NCI-H187 (cell line): Measurements from ENCODE around the gene CACNA1B.

ENCODE experiments used
- DNase-seq, 2 experiments: peaks; one replicate each; lab custom pipeline; 2025; lab: John Stamatoyannopoulos, UW

Gene CACNA1B

GRCh38 chr9:137877506-137878122 is at the start of gene CACNA1B:
Gene CACNA1B (plus strand): TSS chr9:137877782. CDS start chr9:137877934, 152 bp downstream.
- peak in 1 of 2 experiments; percentile 13 for DNase-seq

DNA sequence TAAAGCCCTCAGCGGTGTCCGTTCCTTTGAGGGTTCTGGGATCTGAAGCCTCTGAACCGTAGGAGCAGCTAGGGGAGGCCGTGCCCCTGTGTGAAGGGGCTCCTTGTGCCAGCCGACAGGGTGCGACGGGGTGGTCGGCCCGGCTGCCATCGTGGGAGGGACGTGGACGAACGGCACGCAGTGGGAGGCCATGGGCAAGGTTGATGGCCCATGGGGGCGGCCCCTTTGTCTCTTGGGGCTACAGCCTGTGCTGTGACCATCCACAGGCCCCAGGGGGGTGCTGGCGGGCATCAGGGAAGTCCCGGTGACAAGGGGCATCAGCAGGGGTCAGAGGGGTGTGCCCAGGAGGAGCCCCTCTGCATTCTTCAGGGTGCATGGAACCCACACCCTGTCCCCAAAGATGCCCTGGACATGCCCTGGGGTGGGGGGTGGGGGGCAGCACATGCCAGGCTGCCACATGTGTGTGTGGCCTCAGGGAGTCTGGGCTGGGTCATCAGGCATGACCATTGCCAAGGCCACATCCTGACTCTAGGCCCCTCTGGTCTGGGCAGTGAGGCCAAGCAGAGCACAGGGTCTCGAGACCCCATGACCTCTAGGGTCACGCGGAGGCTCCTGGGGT is 49.6 kb upstream of the CACNA1B start:
- no peak for DNase-seq

DNA sequence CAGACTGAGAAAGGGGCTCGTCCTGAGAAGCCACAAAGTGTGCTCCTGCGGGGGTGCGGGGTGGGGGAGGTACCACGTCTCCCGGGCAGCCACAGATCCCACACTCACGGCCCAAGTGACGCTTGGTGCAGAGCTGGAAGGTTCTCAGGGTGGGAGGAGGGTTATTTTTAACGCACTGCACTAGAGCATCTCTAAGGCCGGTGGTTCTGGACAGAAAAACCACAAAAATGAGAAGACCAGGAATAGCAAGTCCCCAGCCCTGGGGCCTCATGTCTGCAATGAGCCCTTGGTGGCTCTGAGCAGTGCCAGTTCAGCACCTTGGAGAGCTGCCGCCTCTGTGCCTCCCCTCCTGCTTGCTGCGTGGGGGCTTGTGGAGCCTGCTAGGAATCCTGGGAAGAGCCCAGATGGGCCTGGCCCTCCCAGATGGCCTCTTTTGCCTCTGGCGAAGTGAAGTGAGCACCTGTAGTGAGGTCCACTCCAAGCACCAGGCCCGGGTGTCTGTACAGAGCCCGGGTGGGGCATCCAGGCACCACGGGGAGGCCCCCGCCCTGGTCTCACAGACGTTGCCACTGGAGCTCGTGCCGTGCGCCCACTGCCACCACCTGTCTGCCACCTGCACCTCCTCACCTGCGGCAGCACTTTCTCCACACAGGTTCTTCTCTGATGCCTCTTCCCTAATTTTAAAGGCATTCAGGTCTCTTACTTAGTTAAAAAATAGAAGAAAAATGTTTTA is 48.9 kb upstream of the CACNA1B start:
- DNase-seq: no peak

GRCh38 chr9:137829260-137829996 is 48.2 kb upstream of the CACNA1B start:
- no peak for DNase-seq

DNA sequence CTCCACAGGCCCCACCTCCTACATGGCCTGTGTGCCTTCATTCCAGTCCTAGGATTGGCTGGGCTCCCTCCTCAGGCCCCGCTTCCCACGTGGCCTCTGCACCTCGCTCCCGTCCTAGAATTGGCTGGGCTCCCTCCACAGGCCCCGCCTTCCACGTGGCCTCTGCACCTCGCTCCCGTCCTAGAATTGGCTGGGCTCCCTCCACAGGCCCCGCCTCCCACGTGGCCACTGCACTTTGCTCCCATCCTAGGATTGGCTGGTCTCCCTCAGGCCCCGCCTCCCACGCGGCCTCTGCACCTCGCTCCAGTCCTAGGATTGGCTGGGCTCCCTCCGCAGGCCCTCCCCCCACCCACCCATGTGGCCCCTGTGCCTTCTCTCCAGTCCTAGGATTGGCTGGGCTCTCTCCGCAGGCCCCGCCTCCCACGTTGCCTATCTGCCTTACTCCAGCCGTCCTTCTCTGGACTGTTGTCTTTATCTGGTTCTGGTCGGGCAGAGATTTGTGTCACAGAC is 45.3 kb upstream of the CACNA1B start:
- DNase-seq: no peak

DNA sequence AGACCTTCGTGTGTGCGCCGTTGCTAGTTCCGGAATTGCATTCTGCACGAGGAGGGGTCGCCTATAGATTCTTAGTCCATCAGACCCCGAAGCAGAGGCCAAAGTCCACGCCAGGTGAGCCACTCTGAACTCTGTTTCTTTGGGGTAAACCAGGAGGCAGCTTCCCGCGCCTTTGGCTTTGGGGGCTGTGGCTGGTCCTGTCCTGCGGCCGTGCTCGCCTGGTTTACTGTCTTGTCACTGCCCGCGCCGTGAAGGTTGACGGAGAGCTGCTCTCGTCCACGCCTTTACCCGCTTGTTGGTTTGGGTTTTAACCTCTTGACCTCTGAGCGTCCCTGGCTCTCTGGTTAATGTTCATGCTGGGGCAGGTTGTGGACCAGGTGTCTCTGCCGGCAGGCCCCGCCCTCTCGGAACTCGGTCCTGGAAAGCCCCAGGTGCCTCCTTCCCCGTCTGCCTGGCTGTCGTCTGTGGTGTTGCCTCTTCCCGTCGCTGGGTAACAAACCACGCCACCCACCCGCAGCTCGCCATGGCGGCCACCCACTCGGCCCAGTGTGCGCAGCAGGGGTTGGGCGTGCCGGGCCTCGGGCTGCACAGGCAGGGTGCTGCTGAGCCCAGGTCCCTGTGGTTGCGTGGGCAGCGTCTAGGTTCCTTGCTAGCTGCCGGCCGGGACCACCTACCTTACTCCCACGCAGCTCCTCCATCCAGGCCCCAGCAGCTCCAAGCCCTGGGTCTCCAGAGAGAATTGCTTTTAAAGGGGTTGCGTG is 44.6 kb upstream of the CACNA1B start:
- no peak for DNase-seq

DNA sequence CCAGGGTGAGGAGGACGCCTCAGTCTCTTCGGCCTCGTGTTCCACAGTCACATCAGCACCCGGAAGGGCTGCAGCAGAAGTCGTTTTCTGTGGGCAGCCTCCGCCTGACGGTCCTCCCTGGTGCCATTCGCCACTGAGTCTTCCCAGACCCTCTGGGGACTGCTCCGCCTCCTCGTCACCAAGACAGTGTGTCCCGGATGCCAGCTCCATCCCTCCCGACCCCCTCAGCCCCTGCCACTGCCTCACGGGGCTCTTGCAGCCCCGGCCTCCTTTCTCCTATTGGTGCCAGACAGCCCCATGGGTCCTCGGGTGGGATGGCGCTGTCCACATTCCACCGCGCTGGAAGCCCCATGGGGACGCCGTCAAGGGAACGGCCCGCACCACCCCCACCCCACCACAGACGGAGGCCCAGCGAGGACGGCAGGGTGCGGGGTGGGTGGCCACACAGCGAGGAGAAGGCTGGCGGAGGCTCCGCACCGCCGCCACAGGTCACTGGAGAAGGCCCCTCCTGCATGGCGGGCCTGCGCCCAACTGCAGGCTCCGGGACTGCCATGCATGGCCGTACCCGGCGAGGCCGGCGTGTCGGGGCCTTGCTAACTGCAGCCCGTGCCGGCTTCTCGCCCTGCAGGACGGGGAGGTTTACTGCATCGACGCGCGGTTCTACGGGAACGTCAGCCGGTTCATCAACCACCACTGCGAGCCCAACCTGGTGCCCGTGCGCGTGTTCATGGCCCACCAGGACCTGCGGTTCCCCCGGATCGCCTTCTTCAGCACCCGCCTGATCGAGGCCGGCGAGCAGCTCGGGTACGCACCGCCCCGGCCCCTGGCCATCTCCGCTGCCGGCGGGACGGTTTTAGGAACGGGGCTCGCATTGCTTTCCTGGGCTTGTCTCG is 43.6 kb upstream of the CACNA1B start:
- DNase-seq: no peak

GRCh38 chr9:137834846-137835546 is 42.6 kb upstream of the CACNA1B start:
- DNase-seq: no peak

DNA sequence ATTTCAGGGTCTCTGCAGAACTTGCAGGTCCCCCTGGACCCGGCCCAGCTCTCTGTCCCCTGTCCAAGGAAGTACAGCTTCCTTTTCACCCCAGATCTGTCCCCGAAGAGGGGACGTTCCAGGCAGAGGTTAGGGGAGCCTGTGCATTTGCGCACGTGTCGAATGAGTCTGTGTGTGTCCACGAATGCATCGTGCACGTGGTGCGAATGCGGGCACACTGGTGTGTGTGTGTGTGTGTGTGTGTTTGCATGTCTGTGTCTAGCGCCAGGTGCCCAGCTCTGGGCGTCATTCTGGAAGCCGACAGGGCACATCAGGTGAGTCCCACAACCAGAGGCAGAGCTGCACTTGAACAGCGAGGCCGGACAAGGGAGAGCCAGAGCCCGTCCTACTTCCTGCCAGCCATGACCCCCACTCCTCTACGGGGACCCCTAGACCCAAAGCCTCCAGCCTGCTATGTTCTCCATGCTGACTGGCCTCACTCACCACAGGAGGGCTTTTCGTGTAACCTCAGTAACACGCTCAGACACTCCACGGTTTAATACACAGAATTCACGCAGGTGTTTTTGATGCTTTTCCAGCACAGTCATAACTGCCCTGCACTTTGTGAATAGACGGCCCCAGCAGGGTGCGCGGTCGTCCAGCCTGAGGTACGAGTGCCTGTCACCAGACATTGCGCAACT is 41.3 kb upstream of the CACNA1B start:
- no peak for DNase-seq

DNA sequence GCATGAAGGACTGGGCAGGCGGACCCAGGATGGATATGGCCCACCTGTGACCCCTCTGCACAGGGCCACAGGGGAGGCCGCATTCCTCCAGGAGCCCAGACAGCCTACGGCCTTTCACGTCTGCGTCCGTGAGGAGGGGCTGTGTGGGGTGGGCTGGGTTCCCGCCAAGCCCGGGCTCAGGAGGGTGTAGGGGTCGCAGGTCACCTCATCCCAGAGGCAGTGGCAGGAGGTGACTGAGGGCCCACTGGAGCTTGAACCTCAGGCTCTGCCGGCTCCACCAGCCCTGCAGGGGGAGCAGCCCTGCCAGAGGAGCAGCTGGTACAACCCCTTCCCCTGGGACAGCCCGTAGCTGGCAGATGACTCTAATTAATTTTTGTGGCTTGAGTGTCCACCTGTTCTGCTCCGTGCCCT is 40.7 kb upstream of the CACNA1B start:
- DNase-seq: no peak

DNA sequence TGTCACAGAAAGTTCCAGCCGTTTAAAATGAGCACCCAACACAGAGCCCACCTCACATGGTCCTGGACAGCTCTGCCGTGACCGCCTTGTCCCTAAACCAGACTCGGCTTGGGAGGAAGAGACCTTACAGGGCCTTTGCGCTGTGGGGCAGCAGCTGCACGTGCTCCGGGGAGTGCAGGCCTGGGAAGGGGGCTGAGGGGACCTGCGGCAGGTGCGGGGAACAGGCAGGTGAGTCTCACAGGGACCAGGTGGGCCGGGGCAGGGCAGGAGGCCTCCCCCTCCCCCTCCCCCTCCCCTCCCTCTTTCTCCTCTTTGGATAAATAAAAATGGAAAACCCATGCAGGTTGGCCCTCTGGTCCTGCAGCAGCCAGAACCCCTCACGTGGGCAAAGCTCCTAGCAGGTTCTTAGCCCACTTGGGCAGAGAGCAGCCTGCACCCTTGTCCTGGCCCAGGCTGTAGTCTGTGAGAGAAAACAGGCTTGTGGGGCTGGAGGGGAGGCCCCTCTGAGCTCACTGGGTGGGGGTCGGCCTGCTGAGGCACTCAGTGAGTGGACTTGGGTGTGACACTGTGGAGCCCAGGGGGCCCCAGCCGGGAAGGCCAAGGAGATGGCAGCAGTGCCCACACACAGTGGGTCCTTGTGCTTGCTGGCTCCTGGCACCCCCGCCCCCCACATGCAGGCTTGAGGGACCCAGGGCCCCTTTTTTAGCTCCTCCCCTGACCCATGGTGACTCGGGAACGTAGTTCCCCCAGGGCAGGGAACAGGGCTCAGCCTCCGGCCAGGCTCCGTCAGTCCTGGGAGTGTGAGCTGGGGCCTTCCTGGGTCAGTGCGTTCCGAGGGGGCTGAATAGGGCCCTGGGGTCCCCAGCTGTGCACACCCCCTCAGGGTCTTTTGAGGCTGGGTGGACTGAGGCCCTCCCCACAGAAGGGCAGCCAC is 40.0 kb upstream of the CACNA1B start:
- DNase-seq: no peak

- no peak for DNase-seq
Observed at GRCh38 chr9:137838576-137838975, 39.0 kb upstream of the CACNA1B start.

DNA sequence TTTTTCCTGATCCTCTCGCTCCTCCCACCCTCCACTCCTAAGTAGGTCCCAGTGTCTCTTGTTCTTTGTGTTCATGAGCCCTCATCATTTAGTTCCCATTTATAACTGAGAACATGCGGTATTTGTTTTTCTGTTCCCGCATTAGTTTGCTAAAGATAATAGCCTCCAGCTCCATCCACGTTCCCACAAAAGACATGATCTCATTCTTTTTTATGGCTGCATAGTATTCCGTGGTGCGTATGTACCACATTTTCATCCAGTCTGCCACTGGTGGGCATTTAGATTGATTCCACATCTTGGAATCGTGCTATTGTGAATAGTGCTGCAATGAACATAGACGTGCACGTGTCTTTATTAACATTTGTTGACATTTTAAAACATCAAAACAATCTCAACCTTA is 34.2 kb upstream of the CACNA1B start:
- no peak for DNase-seq

DNA sequence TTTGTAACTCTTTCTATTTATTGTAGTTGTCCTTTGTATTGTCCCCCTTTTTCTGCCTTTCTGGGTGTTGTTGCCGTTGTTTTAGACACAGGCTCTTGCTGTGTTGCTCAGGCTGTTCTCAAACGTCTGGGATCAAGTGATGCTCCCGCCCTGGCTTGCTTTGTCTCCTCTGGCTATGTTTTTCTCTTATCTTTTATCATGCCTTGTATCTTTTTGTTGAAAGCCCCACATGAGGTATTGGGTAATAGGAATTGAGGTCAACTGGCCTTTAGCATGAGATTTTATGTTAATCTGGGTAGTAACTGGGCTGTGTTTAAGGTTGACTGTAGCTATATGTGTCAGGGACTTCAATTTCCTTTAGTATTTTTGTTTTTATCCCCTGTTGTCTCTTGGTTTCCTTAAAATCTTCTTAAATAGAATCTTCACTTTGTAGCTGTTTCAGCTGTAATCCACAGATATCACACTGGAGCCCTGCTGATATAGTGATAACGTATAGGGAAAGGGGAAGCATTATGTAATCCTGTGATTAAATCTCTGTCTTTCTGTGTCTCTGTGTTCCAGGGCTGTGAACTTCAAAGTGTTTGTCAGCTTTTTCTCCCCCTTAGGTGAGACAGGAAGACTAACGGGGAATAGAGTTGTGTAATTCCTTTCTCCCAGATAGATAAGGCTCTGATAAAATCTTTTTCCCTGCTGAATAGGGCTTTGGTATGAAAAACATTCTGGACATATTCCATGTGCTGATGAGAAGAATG is 25.9 kb upstream of the CACNA1B start:
- no peak for DNase-seq

- no peak for DNase-seq
Observed at GRCh38 chr9:137853392-137853995, 24.1 kb upstream of the CACNA1B start.

GRCh38 chr9:137860361-137860760 is 17.2 kb upstream of the CACNA1B start:
- no peak for DNase-seq

GRCh38 chr9:137865581-137866145 is 11.9 kb upstream of the CACNA1B start:
- DNase-seq: no peak
